ENCODE measurements around the gene NEK4.
"Not testable (repeated sequence)": the region's sequence is repeated elsewhere in the genome, so short reads cannot be mapped to it uniquely, and the experiment has no call there.

NEK4 gene

DNA sequence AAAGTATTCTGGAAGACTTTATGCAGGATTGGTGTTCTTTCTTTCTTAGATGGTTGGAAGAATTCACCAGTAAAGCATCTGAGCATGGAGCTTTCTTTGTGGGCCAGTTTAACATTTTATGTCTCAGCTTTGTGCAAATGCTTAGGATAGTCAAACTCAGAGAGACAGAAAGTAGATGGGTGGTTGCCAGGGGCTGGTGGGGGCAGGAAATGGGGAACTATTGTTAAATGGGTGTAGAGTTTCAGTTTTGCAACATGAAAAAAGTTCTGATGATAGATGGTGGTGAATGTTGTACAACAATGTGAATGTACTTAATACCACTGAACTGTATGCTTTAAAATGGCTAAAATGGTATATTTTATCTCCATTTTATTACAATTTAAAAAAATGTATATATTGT lies 40.1 kb downstream of the NEK4 start:
- DNase-seq = no peak

- not testable (repeated sequence) for DNase-seq
Measured at GRCh38 chr3:52728753-52729152, 42.0 kb downstream of the NEK4 start.

DNA sequence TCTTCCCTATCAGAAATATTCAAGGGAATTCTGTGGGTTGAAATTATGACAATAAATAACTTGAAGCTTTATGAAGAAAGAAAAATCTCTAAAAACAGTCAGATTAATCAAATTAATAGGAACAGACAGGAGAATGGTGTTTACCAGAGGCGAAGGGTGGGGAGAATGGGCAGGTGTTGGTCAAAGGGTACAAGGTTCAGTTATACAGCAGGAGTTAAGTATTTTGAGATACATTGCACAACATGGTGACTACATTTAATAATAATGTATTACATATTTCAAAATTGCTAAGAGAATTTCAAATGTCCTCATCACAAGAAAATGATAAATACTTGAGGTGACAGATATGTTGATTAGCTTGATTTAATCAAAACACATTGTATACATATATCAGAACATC lies 46.2 kb downstream of the NEK4 start:
- no peak for DNase-seq

DNA sequence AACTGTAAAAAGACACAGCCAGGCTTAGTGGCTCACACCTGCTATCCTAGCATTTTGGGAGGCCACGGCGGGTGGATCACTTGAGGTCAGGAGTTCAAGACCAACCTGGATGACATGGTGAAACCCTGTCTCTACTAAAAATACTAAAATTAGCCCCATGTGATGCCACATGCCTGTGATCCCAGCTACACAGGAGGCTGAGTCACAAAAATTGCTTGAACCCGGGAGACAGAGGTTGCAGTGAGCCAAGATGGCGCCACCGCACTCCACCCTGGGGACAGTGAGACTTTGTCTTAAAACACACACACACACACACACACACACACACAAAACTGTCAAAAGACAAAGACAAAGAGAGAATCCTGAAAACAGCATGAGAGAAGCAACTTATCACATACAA lies 46.8 kb downstream of the NEK4 start:
- no peak for DNase-seq

GRCh38 chr3:52722491-52722890 lies 48.2 kb downstream of the NEK4 start:
- DNase-seq = no peak

DNA sequence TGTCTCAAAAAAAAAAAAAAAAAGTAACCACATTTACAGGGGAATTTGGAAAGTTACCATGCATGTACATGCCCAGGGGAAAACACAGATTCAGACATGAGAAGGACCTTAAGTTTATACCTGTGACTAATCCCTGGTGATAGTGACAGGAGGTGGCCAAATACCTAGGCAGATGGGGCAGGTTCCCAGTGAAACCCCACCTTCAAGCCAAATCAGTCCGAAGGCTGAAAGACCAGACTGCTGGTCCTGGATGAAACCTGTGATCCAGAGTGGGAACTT lies 49.1 kb downstream of the NEK4 start:
- no peak for DNase-seq

DNA sequence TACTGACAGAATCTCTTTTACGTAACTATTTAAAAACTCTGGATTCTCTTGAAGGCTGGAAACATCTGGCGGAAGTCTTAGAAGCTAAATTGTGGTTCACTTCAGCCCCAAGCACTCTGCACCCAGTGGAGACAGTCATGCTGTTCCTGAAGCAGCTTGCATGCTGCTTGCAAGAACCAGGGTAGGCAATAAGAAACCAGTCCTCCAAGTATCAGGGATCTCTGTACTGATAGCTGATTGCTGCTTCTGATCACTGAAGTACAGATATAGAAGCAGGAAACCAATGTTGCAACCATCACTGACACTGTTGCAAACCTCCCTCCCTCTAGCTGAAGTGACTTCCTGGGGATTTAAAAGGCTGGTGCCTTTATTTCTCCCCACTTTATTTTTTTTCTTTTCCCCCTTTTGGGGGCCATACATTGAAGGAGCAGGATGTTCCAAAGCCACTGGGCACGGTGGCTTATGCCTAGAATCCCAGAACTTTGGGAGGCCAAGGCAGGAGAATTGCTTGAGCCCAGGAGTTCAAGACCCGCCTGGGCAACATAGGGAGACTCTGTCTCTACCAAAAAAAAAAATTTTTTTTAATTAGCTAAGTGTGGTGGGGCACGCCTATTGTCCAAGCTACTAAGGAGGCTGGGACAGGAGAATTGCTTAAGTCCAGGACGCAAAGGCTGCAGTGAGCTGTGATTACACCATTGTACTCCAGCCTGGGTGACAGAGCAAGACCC lies 49.6 kb downstream of the NEK4 start:
- no peak for DNase-seq

DNA sequence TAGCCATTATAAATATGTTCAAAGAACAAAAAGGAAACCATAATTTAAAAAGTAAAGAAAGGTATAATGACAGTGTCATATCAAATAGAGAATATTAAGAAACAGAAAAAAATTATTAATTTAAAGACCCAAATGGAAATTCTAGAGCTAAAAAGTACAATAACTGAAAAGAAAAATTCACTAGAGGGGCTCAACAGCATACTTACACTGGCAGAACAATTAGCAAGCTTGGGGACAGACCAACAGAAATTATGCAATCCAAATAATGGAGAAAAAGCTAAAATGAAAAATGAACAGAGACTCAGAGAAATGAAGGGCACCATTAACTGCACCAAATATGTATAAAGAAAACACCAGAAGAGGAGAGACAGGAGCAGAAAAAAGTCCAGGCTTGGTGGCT lies 51.1 kb downstream of the NEK4 start:
- DNase-seq = no peak

DNA sequence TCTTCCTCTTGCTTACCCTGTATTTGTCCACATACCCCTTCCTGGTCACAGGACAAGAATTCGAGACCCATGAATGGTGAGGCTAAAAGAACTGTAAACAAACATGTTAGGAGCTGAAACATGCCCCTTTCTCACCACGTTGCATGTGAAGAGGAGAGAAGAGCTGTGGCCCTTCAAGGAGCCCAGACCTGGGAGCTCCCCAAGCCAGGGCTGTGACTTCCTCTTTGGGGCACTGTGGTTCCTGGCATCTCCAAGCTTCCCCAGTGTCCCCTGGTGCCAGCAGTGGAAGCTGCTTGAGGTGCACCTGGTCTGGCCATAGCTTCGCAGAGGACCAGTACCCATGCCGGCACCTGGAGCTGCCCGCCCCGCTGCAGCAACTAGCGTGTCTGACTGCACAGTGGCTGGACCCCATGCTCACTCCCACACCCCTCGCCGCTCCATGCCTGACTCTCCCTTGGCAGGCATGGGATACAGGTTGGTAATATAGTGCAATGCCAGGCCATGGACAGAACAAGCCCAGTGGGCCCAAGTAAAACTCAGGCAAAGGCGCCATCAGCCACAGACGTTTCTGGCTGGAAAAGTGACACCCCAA lies 54.9 kb downstream of the NEK4 start:
- no peak for DNase-seq

DNA sequence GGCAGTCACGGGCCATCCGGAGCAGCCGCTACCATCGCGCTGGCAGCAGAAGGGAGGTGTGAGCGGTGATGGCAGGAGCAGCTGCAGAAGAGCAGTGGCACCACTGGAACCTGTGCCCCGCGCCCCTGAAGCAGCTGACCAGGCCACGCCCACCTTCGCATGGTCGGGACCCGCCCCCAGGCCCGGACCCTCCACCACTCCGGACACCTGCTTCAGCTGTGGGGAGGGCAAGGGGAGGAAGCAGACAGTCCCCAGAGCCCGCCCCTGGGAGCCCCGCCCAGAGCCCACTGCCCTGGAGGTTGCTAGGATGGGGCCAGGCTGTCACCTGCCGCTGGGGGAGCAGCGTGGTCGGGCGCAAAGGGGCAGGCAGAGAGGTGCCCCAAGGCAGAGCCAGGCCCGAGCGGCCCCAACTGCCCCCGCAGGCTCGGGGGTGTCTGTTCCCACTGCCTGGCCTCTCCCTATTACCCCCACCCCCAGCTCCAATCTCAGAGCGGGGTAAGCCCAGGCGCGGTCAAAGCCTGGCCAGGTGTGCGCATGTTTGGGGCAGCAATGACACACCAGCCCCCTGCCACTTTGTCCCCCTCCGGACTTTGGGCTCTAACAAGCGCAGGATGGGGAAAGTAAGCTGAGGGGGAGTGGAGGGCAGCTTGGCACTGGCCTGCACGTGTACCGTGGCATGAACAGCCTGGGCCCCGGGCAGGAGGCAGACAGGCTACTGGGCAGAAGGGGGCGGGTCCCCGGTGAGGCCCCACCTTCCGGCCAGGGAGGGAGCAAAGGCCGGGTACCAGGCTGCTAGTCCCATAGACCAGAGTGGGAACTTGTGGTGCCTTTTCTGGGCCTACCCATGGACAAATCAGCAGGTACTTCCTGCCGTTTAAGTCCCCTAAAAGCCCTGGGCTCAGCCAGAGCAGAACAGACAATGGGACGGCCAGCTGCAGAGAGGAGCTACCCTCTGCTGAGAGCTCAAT lies 56.1 kb downstream of the NEK4 start:
- no peak for DNase-seq

DNA sequence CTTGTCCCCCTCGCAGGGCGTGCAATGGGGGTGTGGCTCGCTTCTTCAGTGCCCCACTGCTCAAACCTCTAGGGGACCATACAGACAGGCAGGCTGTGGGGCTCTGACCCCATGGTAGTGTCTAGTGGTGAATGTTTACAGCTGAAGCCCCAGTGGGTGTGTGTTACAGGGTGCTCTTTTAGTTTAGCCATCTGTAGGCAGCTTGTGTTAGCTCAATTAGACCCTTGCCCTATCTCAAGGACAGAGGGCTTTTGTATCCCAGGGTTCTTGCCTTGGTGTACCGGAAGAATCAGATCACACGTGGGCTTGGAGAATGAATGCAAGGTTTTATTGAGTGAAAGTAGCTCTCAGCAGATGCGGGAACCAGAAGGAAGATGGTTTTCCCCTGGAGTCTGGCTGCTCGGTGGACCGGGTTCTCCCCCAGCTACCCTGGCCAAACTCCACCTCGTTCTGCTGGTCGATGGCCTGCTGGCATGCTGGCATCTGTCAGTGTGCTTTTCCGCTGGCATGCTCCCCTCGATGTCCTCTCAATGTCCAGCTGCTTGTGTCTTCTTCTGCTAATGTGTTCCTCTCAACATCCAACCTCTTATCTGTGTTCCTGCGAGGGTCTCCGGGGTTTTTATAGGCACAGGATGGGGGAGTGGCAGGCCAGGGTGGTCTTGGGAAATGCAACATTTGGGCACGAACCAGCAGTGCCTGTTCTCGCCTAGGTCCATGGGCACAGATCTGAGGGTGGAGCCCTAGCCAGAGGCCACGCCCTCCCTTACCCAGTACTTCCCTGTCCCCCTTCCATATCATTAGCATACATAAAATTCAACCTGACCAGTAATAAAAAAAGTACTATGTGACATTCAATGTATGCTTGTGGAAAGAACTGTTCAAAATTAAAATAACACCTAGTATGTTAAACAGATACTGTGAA lies 58.2 kb downstream of the NEK4 start:
- DNase-seq = no peak

GRCh38 chr3:52710512-52710911 lies 60.2 kb downstream of the NEK4 start:
- DNase-seq = no peak

GRCh38 chr3:52707585-52707984 lies 63.2 kb downstream of the NEK4 start:
- DNase-seq = no peak

- peak; percentile 40 to 74 for DNase-seq
Measured at GRCh38 chr3:52705688-52706686, 64.8 kb downstream of the NEK4 start, which contains the start of the genes GLT8D1 and SPCS1. Gene GLT8D1, minus strand, starts transcription at chr3:52705791. Its CDS starts 5,331 bp downstream, at chr3:52700460. Gene SPCS1, plus strand, starts transcription at chr3:52706106. Its CDS starts 141 bp downstream, at chr3:52706247.

DNA sequence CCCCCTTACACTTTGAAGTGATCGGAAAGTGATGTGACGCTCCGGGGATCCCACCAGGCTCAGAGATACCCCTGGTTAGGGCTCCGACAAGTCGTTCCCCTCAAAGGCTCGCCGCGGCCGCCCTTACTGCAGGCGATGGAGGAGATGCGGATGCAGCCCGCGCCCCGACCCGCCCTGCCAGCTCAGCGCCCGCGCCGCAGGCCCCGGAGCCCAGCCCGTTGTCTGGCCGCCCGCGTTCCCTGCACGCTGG lies 65.4 kb downstream of the NEK4 start:
- no peak for DNase-seq

GRCh38 chr3:52704611-52705437 lies 65.9 kb downstream of the NEK4 start:
- DNase-seq = no peak

DNA sequence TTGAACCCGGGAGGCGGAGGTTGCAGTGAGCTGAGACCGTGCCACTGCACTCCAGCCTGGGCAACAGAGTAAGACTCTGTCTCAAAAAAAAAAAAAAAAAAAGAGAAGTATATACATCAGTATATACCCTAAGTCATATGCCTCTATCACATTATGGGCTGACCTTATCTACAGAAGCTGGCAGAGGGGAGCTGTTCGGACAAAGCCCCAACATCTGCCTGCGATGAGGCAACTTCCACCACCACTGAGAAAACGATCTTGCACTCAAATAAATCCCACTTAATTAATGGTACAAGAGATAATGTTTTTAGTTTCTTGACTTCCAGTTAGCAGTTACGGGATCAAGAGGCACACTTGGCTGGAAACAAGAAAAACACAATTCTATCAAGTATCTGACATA lies 67.4 kb downstream of the NEK4 start:
- DNase-seq = no peak

DNA sequence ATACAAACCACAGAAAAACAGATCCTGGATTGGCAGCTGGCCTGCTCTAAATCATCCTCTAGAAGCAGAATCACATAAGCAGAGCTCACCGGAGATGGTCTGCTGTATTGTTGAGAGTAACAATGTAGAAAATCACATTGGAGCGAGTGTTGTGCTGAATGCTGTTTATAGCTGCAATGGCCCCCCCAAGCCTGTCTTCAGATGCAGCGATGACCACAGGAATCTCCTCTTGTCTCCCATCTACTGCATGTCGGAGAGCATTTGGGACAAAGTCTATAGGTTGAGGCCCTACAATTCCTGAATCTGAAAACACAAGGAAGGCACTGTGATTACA lies 73.1 kb downstream of the NEK4 start:
- no peak for DNase-seq

DNA sequence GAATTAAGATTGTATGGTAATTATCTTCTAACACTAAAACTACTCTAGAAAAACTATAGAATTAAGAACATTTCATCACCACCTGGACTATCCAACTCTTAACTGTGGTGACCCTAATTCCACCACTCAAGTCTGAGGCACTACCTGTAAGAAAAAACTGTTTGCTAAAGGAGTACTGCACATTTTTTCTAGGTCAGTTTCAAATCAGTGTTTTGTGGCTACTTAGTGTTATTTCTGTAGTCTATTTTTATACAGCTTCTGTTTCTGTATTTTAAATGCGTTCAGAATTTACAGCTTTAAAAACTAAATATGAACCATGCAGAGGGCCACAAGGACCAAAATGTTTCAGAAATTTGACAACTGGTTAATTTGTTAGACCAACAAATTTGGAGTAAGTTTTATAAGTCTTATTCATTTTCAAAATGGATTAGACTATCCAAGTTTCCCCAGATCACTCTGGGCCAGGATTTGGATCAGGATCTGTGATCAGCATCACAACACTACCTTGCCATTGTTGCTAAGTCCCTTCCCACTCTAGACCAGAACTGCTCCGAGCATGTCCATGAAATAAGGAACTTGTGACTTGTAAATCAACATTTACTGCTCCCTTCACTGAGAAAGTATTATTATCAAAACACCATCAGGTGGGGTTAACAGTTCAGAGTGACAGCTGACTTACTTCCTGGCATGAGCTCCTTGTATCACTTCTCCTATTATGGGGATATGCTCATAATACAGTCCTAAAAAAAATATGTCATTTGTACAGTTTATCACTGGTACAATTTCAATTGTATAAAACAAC lies 73.7 kb downstream of the NEK4 start:
- no peak for DNase-seq
